SU-DHL-6 (cell line): ENCODE results near the gene ALKBH6.

ENCODE experiments used
- H2AFZ ChIP-seq: fragments of 200-600 bp; sonication (generic); 2 replicates; pipeline ENCODE4 v1.6.1; 2014; ENCODE audit warnings: low read depth, mild to moderate bottlenecking, moderate library complexity, mixed read lengths, antibody characterized with exemption, low read length; ENCODE audit not compliant: severe bottlenecking
- H3F3A ChIP-seq: fragments of 200-600 bp; shearing (Covaris generic); 2 replicates; pipeline ENCODE4 v1.6.0; 2016; ENCODE audit warnings: antibody characterized with exemption, mild to moderate bottlenecking; ENCODE audit not compliant: insufficient read depth
- H3K27ac ChIP-seq: fragments of 200-600 bp; sonication (generic); 2 replicates; pipeline ENCODE4 v1.5.1; 2016; ENCODE audit warnings: low read depth, mild to moderate bottlenecking, low read length, moderate library complexity, mixed read lengths
- H3K27me3 ChIP-seq: fragments of 200-600 bp; sonication (generic), shearing (Covaris generic); 2 replicates; pipeline ENCODE4 v1.6.0; 2014; ENCODE audit warnings: mild to moderate bottlenecking, low read length
- H3K36me3 ChIP-seq: fragments of 200-600 bp; sonication (generic); 2 replicates; pipeline ENCODE4 v1.6.1; 2014; ENCODE audit warnings: mild to moderate bottlenecking, low read length, mixed read lengths
- H3K4me2 ChIP-seq: fragments of 300-600, 200-600 bp; shearing (Covaris generic), sonication (generic); 2 replicates; pipeline ENCODE4 v1.6.0; 2014; ENCODE audit warnings: low read length, low read depth, mild to moderate bottlenecking; ENCODE audit not compliant: poor library complexity, severe bottlenecking
- H3K4me3 ChIP-seq: fragments of 200-600 bp; sonication (generic); 2 replicates; pipeline ENCODE4 v1.5.1; 2014; ENCODE audit warnings: antibody characterized with exemption, low read length, mild to moderate bottlenecking, mixed read lengths; ENCODE audit not compliant: insufficient read depth, poor library complexity, severe bottlenecking
- H3K79me2 ChIP-seq: fragments of 200-600 bp; sonication (generic); 2 replicates; pipeline ENCODE4 v1.6.1; 2014; ENCODE audit warnings: mild to moderate bottlenecking, low read length, moderate library complexity; ENCODE audit not compliant: insufficient read depth
- H3K9ac ChIP-seq: fragments of 200-600 bp; sonication (generic); 2 replicates; pipeline ENCODE4 v1.7.0; 2014; ENCODE audit warnings: mild to moderate bottlenecking, low read length
- H3K9me2 ChIP-seq: fragments of 200-600 bp; sonication (generic); replicated peaks from 2 replicates; pipeline ENCODE4 v1.6.1; 2014; ENCODE audit warnings: low read length; ENCODE audit not compliant: insufficient read depth
- H3K9me3 ChIP-seq: fragments of 200-600 bp; sonication (generic); 2 replicates; pipeline ENCODE4 v1.6.1; 2014; ENCODE audit warnings: low read length, mixed read lengths; ENCODE audit not compliant: insufficient read depth
- H4K20me1 ChIP-seq: fragments of 200-600 bp; sonication (generic); 2 replicates; pipeline ENCODE4 v1.6.1; 2014; ENCODE audit warnings: low read depth, mild to moderate bottlenecking, antibody characterized with exemption, low read length, moderate library complexity, mixed read lengths
- EZH2phosphoT487 ChIP-seq: fragments of 200-600 bp; sonication (generic), shearing (Covaris generic); conservative IDR thresholded peaks from 2 replicates; pipeline ENCODE4 v1.6.1; 2018; ENCODE audit warnings: mild to moderate bottlenecking, antibody characterized with exemption, low read length, moderate library complexity, mixed read lengths
- TF ChIP-seq, protein P1 (sequence below): fragments of 200-600 bp; sonication (generic); IDR thresholded peaks from one replicate; pipeline ENCODE4 v1.5.1; 2017; ENCODE audit warnings: antibody characterized with exemption, mild to moderate bottlenecking, low read length, moderate library complexity; ENCODE audit not compliant: insufficient read depth, poor library complexity, severe bottlenecking

Gene ALKBH6

DNA sequence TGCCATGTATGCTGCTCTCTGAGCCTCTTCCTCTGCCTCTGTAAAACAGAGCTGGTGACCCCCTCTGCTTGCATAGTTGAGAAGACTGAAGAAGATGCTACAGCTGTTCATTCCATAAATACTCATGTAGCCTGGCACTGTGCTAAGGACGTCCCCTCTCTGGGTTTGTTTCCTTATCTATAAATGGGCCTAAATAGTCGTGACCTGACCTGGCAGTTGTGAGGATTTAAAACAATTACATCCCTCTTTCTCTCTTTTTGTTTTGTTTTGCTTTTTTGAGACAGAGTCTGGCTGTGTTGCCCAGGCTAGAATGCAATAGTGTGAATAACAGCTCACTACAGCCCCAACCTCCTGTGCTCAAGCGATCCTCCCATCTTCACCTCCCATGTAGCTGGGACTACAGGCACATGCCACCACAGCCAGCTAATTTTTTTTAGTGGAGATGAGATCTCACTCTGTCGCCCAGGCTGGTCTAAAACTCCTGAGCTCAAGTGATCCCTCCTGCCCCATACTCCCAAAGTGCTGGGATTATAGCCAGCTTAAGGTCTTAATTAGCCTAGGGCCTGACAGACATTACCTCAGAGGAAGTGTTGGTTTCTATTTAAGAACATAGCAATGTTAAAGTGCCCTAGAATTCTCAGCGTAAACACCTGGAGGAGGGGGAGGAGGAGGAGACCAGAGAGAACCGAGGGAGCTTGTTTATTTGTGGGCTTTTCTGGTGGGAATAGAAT lies 45.3 kb upstream of the ALKBH6 start:
- H3K9me3 ChIP-seq = no peaks in the 10 kb centered on the region
- H3K4me3 ChIP-seq = no peak overlapping the region
- no peak overlapping the region for H3K4me2 ChIP-seq
- no peaks in the 10 kb centered on the region for H3K36me3 ChIP-seq
- no peaks in the 10 kb centered on the region for H3K9me2 ChIP-seq
- peaks cover 60% of the 10 kb centered on the region for H3K79me2 ChIP-seq
- no peak for TF ChIP-seq EZH2phosphoT487
- TF ChIP-seq, protein P1, sequence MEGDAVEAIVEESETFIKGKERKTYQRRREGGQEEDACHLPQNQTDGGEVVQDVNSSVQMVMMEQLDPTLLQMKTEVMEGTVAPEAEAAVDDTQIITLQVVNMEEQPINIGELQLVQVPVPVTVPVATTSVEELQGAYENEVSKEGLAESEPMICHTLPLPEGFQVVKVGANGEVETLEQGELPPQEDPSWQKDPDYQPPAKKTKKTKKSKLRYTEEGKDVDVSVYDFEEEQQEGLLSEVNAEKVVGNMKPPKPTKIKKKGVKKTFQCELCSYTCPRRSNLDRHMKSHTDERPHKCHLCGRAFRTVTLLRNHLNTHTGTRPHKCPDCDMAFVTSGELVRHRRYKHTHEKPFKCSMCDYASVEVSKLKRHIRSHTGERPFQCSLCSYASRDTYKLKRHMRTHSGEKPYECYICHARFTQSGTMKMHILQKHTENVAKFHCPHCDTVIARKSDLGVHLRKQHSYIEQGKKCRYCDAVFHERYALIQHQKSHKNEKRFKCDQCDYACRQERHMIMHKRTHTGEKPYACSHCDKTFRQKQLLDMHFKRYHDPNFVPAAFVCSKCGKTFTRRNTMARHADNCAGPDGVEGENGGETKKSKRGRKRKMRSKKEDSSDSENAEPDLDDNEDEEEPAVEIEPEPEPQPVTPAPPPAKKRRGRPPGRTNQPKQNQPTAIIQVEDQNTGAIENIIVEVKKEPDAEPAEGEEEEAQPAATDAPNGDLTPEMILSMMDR = no peak
- no peak overlapping the region for H3K27ac ChIP-seq
- no peaks in the 10 kb centered on the region for H3F3A ChIP-seq
- H4K20me1 ChIP-seq = no peaks in the 10 kb centered on the region; the same call in 1 of the 2 replicates
- H3K27me3 ChIP-seq = no peaks in the 10 kb centered on the region
- H2AFZ ChIP-seq = no peak overlapping the region
- no peak overlapping the region for H3K9ac ChIP-seq

GRCh38 chr19:36058481-36059179 lies 44.6 kb upstream of the ALKBH6 start:
- no peak overlapping the region for H3K4me2 ChIP-seq
- H3K79me2 ChIP-seq = peaks cover 57% of the 10 kb centered on the region
- TF ChIP-seq EZH2phosphoT487 = no peak
- TF ChIP-seq, protein P1 = no peak
- no peaks in the 10 kb centered on the region for H3K27me3 ChIP-seq
- H2AFZ ChIP-seq = no peak overlapping the region
- H3K36me3 ChIP-seq = no peaks in the 10 kb centered on the region
- H4K20me1 ChIP-seq = no peaks in the 10 kb centered on the region; the same call in 1 of the 2 replicates
- H3K9ac ChIP-seq = no peak overlapping the region
- no peaks in the 10 kb centered on the region for H3K9me3 ChIP-seq
- peaks cover 5% of the 10 kb centered on the region for H3F3A ChIP-seq
- H3K9me2 ChIP-seq = no peaks in the 10 kb centered on the region
- no peak overlapping the region for H3K4me3 ChIP-seq
- H3K27ac ChIP-seq = no peak overlapping the region

GRCh38 chr19:36054733-36055686 lies 41.0 kb upstream of the ALKBH6 start, which contains the start of gene WDR62:
WDR62 (plus strand) TSS chr19:36054897; CDS start chr19:36054972, 75 bp downstream.
- peak within 1 kb of the TSS; percentile 92 for H3K9ac ChIP-seq
- H3K4me3 ChIP-seq = peak within 1 kb of the TSS; percentile 77
- peak within 1 kb of the TSS; percentile 81 for H3K4me2 ChIP-seq
- peaks cover 49% of the 10 kb centered on the region for H3K79me2 ChIP-seq
- no peaks in the 10 kb centered on the region for H3K27me3 ChIP-seq
- peak within 1 kb of the TSS; percentile 94 for H3K27ac ChIP-seq
- H2AFZ ChIP-seq = peak within 1 kb of the TSS; percentile 84
- no peaks in the 10 kb centered on the region for H3K9me3 ChIP-seq
- no peaks in the 10 kb centered on the region for H3K36me3 ChIP-seq
- H3F3A ChIP-seq = peaks cover 14% of the 10 kb centered on the region
- TF ChIP-seq, protein P1 = no peak
- no peak for TF ChIP-seq EZH2phosphoT487
- H3K9me2 ChIP-seq = no peaks in the 10 kb centered on the region
- no peaks in the 10 kb centered on the region; the same call in 1 of the 2 replicates for H4K20me1 ChIP-seq
